22Rv1 (cell line): ENCODE results near the gene TOP3B.

ENCODE experiments used
- H3K27ac ChIP-seq: fragments of 450-650 bp; 2 replicates; pipeline ENCODE4 v1.5.1; 2017
- CTCF ChIP-seq: fragments of 450-650 bp; IDR thresholded peaks from 2 replicates; pipeline ENCODE4 v1.5.1; 2017; ENCODE audit warnings: mild to moderate bottlenecking
- ZFX ChIP-seq: fragments of 450-650 bp; IDR thresholded peaks from 2 replicates; pipeline ENCODE4 v1.6.1; 2017; ENCODE audit warnings: antibody characterized with exemption, borderline replicate concordance

Gene TOP3B

GRCh38 chr22:21960200-21961126 lies 22.1 kb downstream of the TOP3B start:
- no peak for TF ChIP-seq CTCF
- TF ChIP-seq ZFX: no peak
- no peak overlapping the region for H3K27ac ChIP-seq

- no peak for TF ChIP-seq CTCF
- no peak for TF ChIP-seq ZFX
- H3K27ac ChIP-seq: no peak overlapping the region
Measured at GRCh38 chr22:21959274-21960074, 23.1 kb downstream of the TOP3B start.

- H3K27ac ChIP-seq: no peak overlapping the region
- TF ChIP-seq CTCF (no peak), ZFX (no peak)
Measured at GRCh38 chr22:21958360-21959273, 24.0 kb downstream of the TOP3B start.

GRCh38 chr22:21952586-21953571 lies 29.7 kb downstream of the TOP3B start, which contains the start of gene PPM1F:
Gene PPM1F, minus strand, starts transcription at chr22:21952848. Its CDS starts 6,800 bp downstream, at chr22:21946048.
- H3K27ac ChIP-seq: no peak within 1 kb of the TSS
- TF ChIP-seq CTCF (peak; percentile 99), ZFX (no peak)

GRCh38 chr22:21951931-21952465 lies 30.6 kb downstream of the TOP3B start:
- TF ChIP-seq CTCF: no peak
- TF ChIP-seq ZFX: no peak
- H3K27ac ChIP-seq: no peak overlapping the region
